Stimulated activated CD8-positive, alpha-beta memory T cell treated with anti-CD3 and anti-CD28 coated beads, Interleukin-4, amount 100 ng/mL, for 4 hours (primary cell): ENCODE measurements around the gene RAPGEF5.

Experiments used
- DNase-seq, 2 donors: peaks; one replicate each; pipeline ENCODE4 v3.0.0-alpha.2; 2020; ENCODE audit warnings: low read depth in 2 of 2, low spot score in 1 of 2

Gene RAPGEF5

GRCh38 chr7:22229148-22229547, 127.8 kb downstream of the RAPGEF5 start:
- no peak for DNase-seq

- no peak for DNase-seq
Observed at GRCh38 chr7:22223807-22224206, 133.1 kb downstream of the RAPGEF5 start.

- no peak for DNase-seq
Observed at GRCh38 chr7:22220941-22221340, 136.0 kb downstream of the RAPGEF5 start.

- DNase-seq = no peak
Observed at GRCh38 chr7:22219739-22220493, 137.0 kb downstream of the RAPGEF5 start.

- no peak for DNase-seq
Observed at GRCh38 chr7:22219036-22219435, 137.9 kb downstream of the RAPGEF5 start.

- DNase-seq = no peak
Observed at GRCh38 chr7:22216832-22217475, 140.0 kb downstream of the RAPGEF5 start.

GRCh38 chr7:22216309-22216708, 140.6 kb downstream of the RAPGEF5 start:
- DNase-seq = no peak

GRCh38 chr7:22214000-22214399, 143.0 kb downstream of the RAPGEF5 start:
- no peak for DNase-seq

GRCh38 chr7:22213081-22213480, 143.9 kb downstream of the RAPGEF5 start:
- no peak for DNase-seq

- DNase-seq = no peak
Observed at GRCh38 chr7:22210967-22211366, 146.0 kb downstream of the RAPGEF5 start.

- DNase-seq = no peak
Observed at GRCh38 chr7:22210355-22210754, 146.6 kb downstream of the RAPGEF5 start.

GRCh38 chr7:22208799-22209198, 148.2 kb downstream of the RAPGEF5 start:
- no peak for DNase-seq

GRCh38 chr7:22207724-22208225, 149.2 kb downstream of the RAPGEF5 start:
- no peak for DNase-seq

- DNase-seq = no peak
Observed at GRCh38 chr7:22205631-22206030, 151.3 kb downstream of the RAPGEF5 start.

- no peak for DNase-seq
Observed at GRCh38 chr7:22204312-22204711, 152.6 kb downstream of the RAPGEF5 start.

GRCh38 chr7:22202141-22202540, 154.8 kb downstream of the RAPGEF5 start:
- no peak for DNase-seq

- no peak for DNase-seq
Observed at GRCh38 chr7:22201186-22201880, 155.6 kb downstream of the RAPGEF5 start.

- no peak for DNase-seq
Observed at GRCh38 chr7:22200777-22201176, 156.2 kb downstream of the RAPGEF5 start.

GRCh38 chr7:22200238-22200637, 156.7 kb downstream of the RAPGEF5 start:
- DNase-seq = no peak

- DNase-seq = no peak
Observed at GRCh38 chr7:22197376-22197775, 159.6 kb downstream of the RAPGEF5 start.

GRCh38 chr7:22196429-22196828, 160.5 kb downstream of the RAPGEF5 start:
- DNase-seq = no peak
